Subcutaneous adipose tissue (tissue), 4 donors: Measurements from ENCODE around the gene IL2RA. TPM values are rescaled to one million over a fixed set of nuclear protein-coding genes. Genes with fewer than 3 reads are reported as not detected.

Experiments used
- CTCF ChIP-seq: fragments of 450-650 bp; IDR thresholded peaks from one replicate; pipeline ENCODE4 v1.5.1; 2016; ENCODE audit warnings: low read depth, mild to moderate bottlenecking, control low read depth, antibody characterized with exemption, moderate library complexity
- total RNA-seq, 4 donors: library from RNA; depleted of rRNA; stranded (reverse); fragments of >200 nt; gene quantifications; one replicate each; pipeline ENCODE4 v1.1.0, GENCODE V29; 2016

Gene IL2RA
- total RNA-seq, 4 donors from 2014 or later, result 0.34 to 2.4 (median 1.5) TPM; not detected in 1

- TF ChIP-seq CTCF, result no peak
Measured at GRCh38 chr10:6014241-6014761, 47.9 kb downstream of the IL2RA start.

GRCh38 chr10:6013413-6014192 lies 48.6 kb downstream of the IL2RA start:
- no peak for TF ChIP-seq CTCF

GRCh38 chr10:6012121-6012905 lies 49.9 kb downstream of the IL2RA start:
- no peak for TF ChIP-seq CTCF

GRCh38 chr10:6011558-6011957 lies 50.6 kb downstream of the IL2RA start:
- TF ChIP-seq CTCF, result no peak

- no peak for TF ChIP-seq CTCF
Measured at GRCh38 chr10:6010569-6010968, 51.6 kb downstream of the IL2RA start.

- no peak for TF ChIP-seq CTCF
Measured at GRCh38 chr10:6009961-6010360, 52.2 kb downstream of the IL2RA start.

GRCh38 chr10:6009150-6009549 lies 53.0 kb downstream of the IL2RA start:
- no peak for TF ChIP-seq CTCF
